ENCODE measurements around the gene UGT1A8.
"Not testable (repeated sequence)": the region's sequence is repeated elsewhere in the genome, so short reads cannot be mapped to it uniquely, and the experiment has no call there.

UGT1A8 gene

DNA sequence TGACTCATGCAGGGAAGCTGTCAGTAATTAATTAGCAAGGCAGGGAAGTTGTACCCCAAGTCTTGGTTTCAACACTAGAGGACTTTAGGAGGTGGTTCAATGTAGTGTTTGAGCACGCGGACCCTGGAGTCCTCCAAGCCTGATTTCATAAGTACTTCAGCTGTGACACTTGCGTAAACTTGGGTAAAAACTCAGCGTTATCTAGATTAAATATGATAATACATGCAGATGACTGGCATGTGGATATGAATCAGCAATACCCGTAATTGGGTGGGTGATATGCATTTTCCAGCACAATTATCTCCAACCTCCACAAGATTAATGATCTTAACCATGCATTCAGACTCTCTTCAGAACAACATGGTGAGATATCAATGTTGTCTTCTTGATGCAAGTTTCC, 69.5 kb downstream of the UGT1A8 start:
- DNase-seq (ENCODE audit: low read depth in 2 of 2): no peak

DNA sequence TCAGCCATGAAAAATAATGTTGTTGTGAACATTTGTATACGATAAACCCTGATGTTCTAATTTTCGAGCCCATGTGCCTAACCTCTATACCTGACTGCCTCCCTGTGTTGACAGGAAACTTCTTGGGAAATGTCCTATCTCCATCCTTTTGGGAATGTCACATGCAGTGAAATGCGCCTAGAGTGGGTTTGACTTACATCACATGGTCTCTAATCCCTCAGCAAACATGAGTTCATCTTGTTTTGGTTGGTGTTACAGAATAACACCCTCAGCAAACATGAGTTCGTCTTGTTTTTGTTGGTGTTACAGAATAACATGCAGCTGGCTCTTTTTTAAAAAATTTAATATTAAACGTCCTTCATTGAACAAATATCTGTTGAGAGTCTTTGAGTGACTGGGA, 70.9 kb downstream of the UGT1A8 start:
- no peak for DNase-seq (ENCODE audit: low read depth in 2 of 2)

DNA sequence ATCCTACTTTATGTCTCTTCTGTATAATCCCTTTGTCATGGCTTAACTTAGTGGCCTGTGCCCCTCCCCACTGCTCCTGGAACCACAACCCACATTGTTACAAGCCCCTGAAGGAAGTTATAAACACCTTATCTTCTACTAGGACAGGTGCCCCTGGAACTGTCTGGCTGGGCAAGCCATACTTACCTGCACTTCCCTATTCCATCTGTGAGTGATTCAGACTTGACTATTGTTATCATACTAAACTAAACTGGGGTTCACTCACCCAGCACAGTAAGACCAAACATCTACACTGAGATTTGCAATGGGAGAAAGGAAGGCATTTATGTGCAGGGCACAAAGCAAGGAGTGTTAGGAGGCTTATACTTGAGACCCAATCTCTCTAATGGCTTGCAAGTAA, 71.6 kb downstream of the UGT1A8 start:
- DNase-seq (ENCODE audit: low read depth in 2 of 2): no peak

DNA sequence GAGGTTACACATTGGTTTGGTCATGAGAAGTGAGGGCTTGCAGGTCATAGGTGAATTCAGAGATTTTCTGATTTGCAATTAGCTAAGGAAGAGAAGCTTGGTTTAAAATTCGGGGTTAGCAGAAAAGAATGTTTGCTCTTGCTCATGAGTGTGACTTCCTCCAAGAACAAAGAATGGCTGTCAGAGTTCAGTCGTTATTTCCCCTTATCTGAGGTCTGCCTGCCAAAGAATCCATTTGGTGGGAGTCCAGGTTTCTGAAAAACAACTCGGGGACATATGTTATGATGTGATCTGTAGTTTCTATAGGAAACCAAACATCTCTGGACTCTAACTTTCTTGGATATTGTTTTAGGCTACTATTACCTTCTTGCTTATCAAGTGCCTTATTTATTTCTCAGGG, 72.1 kb downstream of the UGT1A8 start:
- no peak for DNase-seq (ENCODE audit: low read depth in 2 of 2)

DNA sequence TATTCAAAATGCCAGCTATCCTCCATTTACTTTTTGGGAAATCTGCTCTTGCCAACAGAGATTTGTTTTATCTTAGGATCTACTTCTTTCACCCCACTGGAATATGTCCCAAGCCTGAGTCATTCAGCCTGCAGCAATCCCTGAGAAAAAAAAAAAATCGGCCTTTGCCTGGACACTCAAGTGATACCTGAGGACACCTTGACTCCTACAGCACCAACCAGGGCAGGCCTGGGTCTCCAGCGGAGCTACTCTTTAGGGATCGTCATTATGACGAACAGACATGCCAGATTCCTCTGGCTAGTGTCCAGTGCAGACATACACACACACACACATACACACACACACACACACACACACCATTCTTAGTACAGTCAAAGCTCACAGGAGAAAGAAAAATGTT, 73.0 kb downstream of the UGT1A8 start:
- no peak for DNase-seq (ENCODE audit: low read depth in 2 of 2)

DNA sequence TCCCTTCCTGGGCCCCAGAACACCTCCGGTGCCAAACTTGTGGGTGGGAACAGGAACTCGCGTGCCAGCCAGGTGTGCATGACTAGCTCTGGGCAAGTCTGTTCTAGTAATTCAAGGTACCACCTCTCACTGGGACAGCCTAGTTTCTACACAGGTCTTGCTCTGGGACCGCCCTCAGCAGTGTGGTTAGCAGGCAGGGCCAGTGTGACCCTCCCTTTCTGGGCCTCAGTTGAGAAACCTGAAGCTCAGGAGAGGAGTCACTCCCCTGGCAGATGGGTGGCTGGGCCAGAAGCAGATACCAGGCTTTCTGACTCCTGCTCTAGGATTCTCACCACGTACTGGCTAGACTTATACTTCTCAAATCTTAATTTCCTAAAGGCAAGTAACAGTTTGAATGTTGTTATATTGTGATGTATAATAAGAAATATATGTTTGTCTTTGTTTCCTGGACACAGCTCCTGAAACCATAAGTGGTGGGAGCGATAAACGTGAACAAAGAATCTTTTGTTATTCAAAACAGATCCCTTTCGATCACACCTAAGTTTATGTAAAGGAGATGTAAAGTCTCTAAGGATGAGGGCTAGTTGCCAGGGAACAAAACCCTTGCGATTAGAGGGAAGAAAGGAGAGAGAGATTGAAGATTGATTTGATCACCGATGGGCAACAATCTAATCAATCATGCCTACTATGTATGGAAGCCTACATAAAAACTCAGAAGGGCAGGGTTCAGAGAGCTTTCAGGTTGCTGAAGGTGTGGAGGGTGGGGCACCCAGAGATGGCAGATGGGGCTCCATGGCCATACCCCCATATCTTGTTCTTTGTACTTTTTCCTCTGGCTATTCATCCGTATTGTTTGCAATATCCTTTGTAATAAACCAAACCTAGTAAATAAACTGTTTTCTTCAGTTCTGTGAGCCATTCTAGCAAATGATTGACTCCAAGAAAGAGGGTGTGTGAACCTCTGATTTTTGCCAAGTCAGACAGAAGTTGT, 74.3 kb downstream of the UGT1A8 start:
- no peak for DNase-seq (ENCODE audit: low read depth in 2 of 2)

DNA sequence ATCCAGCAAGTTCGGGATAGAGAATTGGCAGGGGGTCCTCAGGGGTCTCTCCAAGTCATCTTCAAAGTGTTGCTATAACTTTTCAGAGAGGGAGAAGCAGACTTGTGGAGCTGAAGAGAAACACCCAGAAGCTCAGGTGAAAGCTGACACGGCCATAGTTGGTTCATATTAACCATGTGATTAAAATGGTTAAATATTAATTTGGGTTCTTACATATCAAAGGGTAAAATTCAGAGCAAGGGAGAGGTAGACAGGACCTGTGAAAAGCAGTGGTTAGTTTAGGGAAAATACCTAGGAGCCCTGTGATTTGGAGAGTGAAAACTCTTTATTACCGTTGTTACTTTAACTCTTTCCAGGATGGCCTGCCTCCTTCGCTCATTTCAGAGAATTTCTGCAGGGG, 75.2 kb downstream of the UGT1A8 start, which contains the start of gene UGT1A6:
TSS of gene UGT1A6 (plus strand) at position 243 of the 400 bp plus-strand sequence. CDS start at position 358, 115 bp downstream.
- DNase-seq (ENCODE audit: low read depth in 2 of 2): no peak

DNA sequence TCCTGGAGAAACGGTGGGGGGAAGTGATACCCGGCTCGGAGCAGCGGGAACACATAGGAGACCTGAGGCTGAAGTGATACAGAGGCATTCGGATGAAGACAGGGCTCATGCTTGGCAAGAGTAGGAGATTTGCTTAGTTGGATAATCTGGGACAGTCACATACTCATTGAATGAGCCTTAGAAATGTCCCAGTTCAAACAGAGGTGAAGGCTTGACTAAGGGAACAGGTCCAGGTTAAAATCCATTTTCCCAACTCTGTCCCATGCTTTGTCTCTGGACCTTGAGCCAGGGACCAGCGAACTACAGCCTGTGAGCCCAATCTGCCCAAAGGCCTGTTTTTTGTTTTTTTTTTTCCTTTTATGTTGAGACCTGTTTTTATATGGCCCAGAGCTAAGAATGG, 76.5 kb downstream of the UGT1A8 start:
- no peak for DNase-seq (ENCODE audit: low read depth in 2 of 2)

DNA sequence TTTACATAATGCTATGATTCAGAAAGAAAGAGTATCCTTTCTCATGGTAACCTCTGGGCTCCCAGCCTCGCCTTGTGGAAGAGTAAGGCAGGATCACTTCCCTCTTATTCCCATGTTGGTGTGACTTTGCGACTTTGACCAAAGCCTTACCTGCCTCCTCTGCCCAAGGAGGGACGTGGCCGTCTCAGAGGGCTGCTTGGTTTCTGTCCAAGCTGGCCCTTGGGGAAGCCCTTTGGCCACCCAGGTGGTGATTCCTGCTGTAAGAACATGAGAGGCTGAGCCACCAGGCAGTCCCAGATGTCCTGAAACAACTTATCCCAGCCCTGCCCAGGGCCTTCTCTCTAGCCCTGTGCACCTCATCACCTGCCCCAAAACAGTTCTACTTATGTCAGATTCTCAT, 81.3 kb downstream of the UGT1A8 start:
- DNase-seq (ENCODE audit: low read depth in 2 of 2): no peak

DNA sequence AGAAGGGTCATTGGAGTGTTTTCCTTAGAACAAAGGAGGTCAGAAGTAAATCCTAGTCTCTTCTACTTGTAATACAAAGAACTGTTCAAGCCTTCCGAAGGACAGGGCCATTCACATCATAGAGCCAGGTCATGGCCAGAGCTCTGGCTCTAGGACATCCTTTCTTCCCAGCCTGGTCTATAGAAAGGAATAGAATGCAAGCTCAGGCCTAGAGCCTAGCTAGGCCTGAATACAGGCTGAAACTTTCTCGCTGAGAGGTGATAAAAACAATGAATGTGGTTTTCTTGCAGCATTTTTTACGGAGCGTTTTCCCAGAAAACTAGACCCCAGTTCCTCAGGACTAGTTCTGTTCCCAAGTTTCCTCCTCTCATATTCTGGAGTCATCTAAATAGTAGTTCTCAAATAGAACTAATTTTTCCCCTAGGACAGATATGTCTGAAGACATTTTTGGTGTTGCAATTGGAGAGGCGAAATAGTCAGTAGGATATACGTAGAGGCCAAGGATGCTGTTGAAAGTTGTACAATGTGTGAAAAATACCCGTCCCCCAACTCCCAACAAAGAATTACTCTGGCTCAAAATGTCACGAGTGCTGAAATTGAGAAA, 82.1 kb downstream of the UGT1A8 start:
- DNase-seq (ENCODE audit: low read depth in 2 of 2): no peak

DNA sequence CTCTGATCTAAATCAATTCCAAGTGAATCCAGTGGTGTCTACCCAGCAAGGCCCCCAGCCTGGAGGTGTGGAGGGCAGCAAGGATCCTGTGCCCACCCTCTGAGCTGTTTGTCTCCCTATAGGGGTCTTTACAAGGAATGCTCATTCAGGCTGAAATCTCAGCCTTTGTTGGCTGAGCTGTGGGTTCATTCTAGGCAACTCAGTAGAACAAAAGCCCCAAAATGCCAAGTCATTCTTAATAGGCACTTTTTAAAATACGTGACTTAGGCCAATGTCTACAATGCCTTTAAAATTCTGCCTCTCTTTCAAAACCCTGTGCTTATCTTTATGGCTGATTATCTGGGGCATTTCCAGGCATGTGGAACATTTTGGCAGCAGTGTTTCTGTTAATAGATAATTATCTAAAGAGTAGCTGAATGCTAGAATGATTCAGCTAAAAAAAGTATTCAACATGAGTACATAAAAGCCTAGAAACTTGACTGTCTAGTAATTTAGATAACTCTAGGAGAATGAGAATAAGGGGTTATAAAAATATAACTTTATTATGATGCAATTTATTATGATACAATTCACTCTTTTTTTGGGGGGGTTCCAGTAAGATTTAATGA, 82.7 kb downstream of the UGT1A8 start:
- no peak for DNase-seq (ENCODE audit: low read depth in 2 of 2)

DNA sequence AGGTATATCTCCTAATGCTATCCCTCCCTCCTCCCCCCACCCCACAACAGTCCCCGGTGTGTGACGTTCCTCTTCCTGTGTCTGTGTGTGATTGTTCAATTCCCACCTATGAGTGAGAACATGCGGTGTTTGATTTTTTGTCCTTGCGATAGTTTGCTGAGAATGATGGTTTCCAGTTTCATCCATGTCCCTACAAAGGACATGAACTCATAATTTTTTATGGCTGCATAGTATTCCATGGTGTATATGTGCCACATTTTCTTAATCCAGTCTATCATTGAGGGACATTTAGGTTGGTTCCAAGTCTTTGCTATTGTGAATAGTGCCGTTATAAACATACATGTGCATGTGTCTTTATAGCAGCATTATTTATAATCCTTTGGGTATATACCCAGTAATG, 83.4 kb downstream of the UGT1A8 start:
- not testable (repeated sequence) for DNase-seq (ENCODE audit: low read depth in 2 of 2)

DNA sequence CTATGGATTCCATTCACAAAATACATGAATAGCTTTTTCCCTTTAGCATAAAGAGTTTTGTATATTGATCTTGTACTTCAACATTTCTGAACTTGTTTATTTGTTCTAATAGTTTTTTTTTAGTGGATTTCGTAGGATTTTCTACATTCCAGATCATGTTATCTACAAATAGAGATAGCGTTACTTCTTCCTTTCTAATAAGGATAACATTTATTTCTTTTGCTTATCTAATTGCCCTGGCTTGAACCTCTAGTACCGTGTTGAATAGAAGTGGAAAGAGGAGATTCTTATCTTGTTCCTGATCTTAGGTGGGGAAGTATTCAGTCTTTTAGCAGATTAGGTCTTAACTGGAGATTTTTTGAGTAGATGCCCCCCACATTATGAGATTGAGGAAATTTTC, 84.8 kb downstream of the UGT1A8 start:
- no peak for DNase-seq (ENCODE audit: low read depth in 2 of 2)

DNA sequence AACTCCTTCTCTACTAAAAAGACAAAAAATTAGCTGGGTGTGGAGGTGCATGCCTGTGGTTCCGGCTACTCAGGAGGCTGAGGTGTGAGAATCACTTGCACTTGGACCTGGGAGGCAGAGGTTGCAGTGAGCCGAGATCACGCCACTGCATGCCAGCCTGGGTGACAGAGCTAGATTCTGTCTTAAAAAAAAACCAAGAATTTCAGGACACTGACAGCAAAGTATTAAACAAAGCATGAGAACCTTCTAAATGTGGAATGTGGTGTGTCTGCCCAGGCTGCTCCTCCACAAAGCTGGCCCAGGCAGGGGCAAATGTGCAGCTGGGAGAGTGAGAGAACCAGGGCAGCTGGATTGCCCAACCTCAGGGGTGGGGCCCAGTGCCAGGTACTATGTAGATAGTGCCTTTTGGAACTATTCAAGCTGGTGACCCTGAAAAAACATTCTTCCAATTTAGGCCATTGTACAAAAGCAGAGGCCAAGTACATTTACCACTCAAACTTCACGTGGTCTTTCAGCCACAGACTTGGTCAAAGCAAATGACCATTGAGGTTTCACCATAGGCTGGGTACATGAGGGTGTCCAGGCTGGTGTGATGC, 88.6 kb downstream of the UGT1A8 start:
- no peak for DNase-seq (ENCODE audit: low read depth in 2 of 2)

DNA sequence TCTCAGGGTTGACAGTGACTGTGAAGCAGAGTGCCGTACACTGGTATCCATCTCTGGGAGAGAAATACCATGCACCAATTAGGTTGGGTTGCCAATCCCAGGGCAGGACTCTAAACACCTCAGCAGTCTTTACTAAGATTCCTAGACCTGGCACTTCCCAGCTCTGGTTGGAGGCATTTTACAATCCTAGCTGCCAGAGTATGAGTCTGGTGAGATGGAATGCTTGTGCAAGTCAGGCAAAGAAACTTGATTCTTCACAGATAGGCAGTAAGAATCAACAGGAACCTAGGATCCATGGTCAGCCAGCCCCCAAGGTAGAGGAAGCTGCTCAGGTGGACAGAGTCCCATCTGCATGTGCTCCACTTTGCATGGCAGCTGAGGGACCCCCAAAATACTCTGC, 89.3 kb downstream of the UGT1A8 start:
- no peak for DNase-seq (ENCODE audit: low read depth in 2 of 2)

DNA sequence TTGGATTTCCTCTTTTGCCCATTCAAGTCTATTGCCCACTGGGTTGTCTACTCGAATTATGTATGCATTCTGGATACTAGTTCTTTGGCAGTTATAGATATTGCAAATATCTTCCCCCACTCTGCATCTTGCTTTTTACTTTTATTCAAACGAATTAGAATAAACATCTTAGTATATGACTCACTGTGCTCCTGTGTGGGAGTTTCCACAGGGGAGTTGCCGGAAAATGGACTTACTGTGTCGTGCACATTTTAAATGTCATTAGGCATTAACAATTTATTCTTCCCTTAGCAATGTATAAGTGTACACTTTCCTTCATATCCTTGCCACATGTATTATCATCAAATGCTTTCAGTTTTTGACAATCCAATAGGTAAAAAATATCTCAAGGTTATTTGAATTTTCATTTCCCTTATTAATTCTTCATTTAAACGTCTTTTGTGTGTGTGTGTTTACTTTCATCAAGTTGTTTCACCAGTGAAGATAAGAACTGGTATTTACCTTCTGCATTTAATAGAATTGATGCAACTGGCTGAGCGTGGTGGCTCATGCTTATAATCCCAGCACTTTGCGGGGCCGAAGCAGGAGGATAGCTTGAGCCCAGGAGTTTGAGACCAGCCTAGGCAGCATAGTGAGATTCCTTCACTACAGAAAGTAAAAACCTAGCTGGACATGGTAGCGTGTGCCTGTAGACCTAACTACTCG, 90.7 kb downstream of the UGT1A8 start:
- DNase-seq (ENCODE audit: low read depth in 2 of 2): no peak

DNA sequence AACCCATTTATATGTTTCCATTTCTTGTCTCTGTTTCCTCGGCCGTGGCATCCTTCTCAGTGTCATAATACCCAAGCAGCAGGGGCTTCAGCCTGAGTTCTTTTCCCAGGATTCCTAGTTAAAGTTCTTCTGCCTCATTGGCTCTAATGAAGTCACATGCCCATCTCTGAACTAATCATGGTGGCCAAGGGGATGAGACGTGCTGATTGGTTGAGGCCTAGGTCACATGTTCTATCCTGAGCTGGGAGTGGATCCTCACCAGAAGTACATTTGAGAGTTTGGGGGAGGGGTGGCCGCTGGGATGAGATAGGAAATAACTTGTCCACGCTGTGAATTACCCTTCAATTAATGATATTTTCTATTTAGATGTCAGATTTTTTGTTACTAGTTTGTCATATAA, 91.5 kb downstream of the UGT1A8 start:
- DNase-seq (ENCODE audit: low read depth in 2 of 2): no peak

DNA sequence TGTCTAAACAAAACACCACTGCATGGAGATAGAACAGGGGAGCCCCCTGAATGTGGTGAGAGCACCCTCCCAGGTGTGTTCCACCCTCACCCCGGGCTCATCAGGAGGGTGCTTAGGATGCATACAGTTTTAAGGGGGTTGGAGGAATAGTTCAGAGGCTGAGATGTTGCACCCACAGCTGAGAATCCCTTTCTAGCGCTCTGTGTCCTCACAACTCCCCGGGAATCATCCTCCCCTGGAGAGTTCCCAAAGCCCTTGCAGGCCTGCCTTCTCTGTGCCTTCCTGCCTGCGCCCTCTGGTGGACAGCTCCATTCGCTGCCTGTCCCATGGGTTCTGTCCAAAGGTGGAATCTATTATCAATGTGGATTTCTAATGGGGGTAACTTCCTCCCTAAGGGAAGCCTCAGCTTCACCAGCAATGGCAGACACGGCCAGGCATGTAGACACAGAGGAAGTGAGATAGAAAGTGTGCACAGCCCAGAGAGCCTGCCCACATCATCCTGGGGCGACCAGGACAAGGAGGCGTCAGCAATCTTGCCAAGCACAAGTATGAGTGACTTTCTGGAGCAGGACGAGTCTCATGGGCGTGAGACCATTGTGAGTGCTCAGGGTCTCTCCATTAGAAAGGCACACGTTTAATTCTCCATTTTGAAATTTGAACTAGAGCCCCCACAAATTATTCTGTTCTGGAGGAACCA, 94.0 kb downstream of the UGT1A8 start:
- DNase-seq (ENCODE audit: low read depth in 2 of 2): peak; percentile 15 to 36

DNA sequence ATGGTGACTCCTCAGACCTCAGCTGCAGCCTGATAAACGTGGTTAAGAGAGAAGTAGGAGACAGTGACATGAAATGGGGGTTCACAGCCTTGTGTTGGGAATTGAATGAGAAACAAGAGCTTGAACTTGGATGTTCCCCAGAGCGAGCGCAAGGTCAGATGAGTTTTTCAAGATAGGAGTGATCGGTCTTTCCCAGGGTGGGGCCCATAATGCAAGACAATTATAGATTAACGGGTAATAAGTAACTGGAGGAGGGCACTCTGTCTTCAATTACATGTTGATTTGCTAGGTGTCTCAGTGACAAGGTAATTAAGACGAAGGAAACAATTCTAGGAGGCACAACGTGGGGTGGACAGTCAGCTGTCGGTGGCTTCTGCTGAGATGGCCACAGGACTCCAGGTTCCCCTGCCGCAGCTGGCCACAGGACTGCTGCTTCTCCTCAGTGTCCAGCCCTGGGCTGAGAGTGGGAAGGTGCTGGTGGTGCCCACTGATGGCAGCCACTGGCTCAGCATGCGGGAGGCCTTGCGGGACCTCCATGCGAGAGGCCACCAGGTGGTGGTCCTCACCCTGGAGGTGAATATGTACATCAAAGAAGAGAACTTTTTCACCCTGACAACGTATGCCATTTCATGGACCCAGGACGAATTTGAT, 95.3 kb downstream of the UGT1A8 start, which contains the start of gene UGT1A5:
TSS of gene UGT1A5 (plus strand) at position 297 of the 651 bp plus-strand sequence. CDS start at position 382, 85 bp downstream.
- DNase-seq (ENCODE audit: low read depth in 2 of 2): no peak

DNA sequence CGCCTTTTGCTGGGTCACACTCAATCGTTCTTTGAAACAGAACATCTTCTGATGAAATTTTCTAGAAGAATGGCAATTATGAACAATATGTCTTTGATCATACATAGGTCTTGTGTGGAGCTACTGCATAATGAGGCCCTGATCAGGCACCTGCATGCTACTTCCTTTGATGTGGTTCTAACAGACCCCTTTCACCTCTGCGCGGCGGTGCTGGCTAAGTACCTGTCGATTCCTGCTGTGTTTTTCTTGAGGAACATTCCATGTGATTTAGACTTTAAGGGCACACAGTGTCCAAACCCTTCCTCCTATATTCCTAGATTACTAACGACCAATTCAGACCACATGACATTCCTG, 95.8 kb downstream of the UGT1A8 start:
- DNase-seq (ENCODE audit: low read depth in 2 of 2): no peak

Data from activated CD8-positive, alpha-beta memory T cell treated with anti-CD3 and anti-CD28 coated beads for 4 hours (primary cell).